AG10803 (cell line): ENCODE results near the gene ASS1.

Experiments used
- DNase-seq: peaks from one replicate; pipeline ENCODE4 v3.0.0; 2010; ENCODE audit warnings: low read depth
- H3K4me3 ChIP-seq: 2 replicates; pipeline ENCODE4 v1.5.1; 2011; ENCODE audit warnings: mild to moderate bottlenecking, low read length, control low read depth
- TF ChIP-seq, protein P1 (sequence below): conservative IDR thresholded peaks from 2 replicates; pipeline ENCODE4 v1.5.1; 2011; ENCODE audit warnings: mild to moderate bottlenecking, low read length, control low read depth, inconsistent platforms

Gene ASS1

GRCh38 chr9:130483371-130483971 is 38.7 kb downstream of the ASS1 start:
- DNase-seq, result no peak

GRCh38 chr9:130484362-130485072 is 39.8 kb downstream of the ASS1 start:
- TF ChIP-seq, protein P1, sequence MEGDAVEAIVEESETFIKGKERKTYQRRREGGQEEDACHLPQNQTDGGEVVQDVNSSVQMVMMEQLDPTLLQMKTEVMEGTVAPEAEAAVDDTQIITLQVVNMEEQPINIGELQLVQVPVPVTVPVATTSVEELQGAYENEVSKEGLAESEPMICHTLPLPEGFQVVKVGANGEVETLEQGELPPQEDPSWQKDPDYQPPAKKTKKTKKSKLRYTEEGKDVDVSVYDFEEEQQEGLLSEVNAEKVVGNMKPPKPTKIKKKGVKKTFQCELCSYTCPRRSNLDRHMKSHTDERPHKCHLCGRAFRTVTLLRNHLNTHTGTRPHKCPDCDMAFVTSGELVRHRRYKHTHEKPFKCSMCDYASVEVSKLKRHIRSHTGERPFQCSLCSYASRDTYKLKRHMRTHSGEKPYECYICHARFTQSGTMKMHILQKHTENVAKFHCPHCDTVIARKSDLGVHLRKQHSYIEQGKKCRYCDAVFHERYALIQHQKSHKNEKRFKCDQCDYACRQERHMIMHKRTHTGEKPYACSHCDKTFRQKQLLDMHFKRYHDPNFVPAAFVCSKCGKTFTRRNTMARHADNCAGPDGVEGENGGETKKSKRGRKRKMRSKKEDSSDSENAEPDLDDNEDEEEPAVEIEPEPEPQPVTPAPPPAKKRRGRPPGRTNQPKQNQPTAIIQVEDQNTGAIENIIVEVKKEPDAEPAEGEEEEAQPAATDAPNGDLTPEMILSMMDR, result no peak
- DNase-seq, result no peak
- no peak overlapping the region for H3K4me3 ChIP-seq

More at GRCh38 chr9:130483371-130483971, 38.7 kb downstream of the ASS1 start:
- no peak overlapping the region for H3K4me3 ChIP-seq
- TF ChIP-seq, protein P1, result no peak

DNA sequence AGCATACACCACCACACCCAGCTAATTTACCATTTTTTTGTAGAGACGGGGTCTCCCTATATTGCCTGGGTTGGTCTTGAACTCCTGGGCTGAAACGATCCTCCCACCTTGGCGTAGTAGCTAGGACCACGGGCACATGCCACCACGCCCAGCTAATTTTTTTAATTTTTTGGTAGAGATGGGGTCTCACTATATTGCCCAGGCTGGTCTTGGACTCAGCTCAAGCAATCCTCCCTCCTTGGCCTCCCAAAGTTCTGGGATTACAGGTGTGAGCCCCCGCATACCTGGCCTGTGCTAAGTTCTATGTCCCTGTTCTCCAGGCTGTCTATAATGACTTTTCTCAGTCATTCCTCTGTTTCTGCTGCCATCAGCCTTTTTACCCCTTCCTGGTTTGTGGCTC is 41.3 kb downstream of the ASS1 start:
- TF ChIP-seq, protein P1, result no peak
- no peak for DNase-seq
- H3K4me3 ChIP-seq, result no peak overlapping the region

- no peak for DNase-seq
- no peak overlapping the region for H3K4me3 ChIP-seq
- TF ChIP-seq, protein P1, result no peak
Measured at GRCh38 chr9:130487500-130487899, 42.7 kb downstream of the ASS1 start.

GRCh38 chr9:130488621-130489330 is 44.0 kb downstream of the ASS1 start:
- H3K4me3 ChIP-seq, result no peak overlapping the region
- TF ChIP-seq, protein P1, result no peak
- DNase-seq, result no peak

- DNase-seq, result no peak
- H3K4me3 ChIP-seq, result no peak overlapping the region
- TF ChIP-seq, protein P1, result no peak
Measured at GRCh38 chr9:130490981-130491380, 46.2 kb downstream of the ASS1 start.
